Measurements from ENCODE around the gene ZNF672.
A peak's percentile ranks its signal among the peaks of the same experiment; 100 is the strongest.
"Not testable (repeated sequence)": the region's sequence is repeated elsewhere in the genome, so short reads cannot be mapped to it uniquely, and the experiment has no call there.

ZNF672 gene

GRCh38 chr1:248837781-248838356 lies at the start of gene ZNF672:
ZNF672 (plus strand) TSS chr1:248838224; CDS start chr1:248847275, 9,051 bp downstream.
- peak; percentile 99 for DNase-seq

- no peak for DNase-seq
Measured at GRCh38 chr1:248788327-248788726, 49.7 kb upstream of the ZNF672 start.

GRCh38 chr1:248789337-248789736 lies 48.7 kb upstream of the ZNF672 start:
- not testable (repeated sequence) for DNase-seq

- no peak for DNase-seq
Measured at GRCh38 chr1:248790456-248790855, 47.6 kb upstream of the ZNF672 start.

- DNase-seq, result no peak
Measured at GRCh38 chr1:248791010-248791409, 47.0 kb upstream of the ZNF672 start.

GRCh38 chr1:248792342-248792741 lies 45.7 kb upstream of the ZNF672 start:
- no peak for DNase-seq

- DNase-seq, result no peak
Measured at GRCh38 chr1:248793592-248793991, 44.4 kb upstream of the ZNF672 start.

GRCh38 chr1:248794663-248795062 lies 43.4 kb upstream of the ZNF672 start:
- not testable (repeated sequence) for DNase-seq

- no peak for DNase-seq
Measured at GRCh38 chr1:248798791-248799190, 39.2 kb upstream of the ZNF672 start.

- DNase-seq, result no peak
Measured at GRCh38 chr1:248800459-248800858, 37.6 kb upstream of the ZNF672 start.

GRCh38 chr1:248802454-248802853 lies 35.6 kb upstream of the ZNF672 start:
- DNase-seq, result no peak

- not testable (repeated sequence) for DNase-seq
Measured at GRCh38 chr1:248803501-248803900, 34.5 kb upstream of the ZNF672 start.

- no peak for DNase-seq
Measured at GRCh38 chr1:248804771-248805681, 33.0 kb upstream of the ZNF672 start.

GRCh38 chr1:248805876-248806275 lies 32.1 kb upstream of the ZNF672 start:
- no peak for DNase-seq

- peak; percentile 57 for DNase-seq
Measured at GRCh38 chr1:248807067-248807737, 30.8 kb upstream of the ZNF672 start.

- DNase-seq, result no peak
Measured at GRCh38 chr1:248808876-248809275, 29.1 kb upstream of the ZNF672 start.

- no peak for DNase-seq
Measured at GRCh38 chr1:248810000-248810726, 27.9 kb upstream of the ZNF672 start.

- DNase-seq, result no peak
Measured at GRCh38 chr1:248810727-248811513, 27.1 kb upstream of the ZNF672 start.

- no peak for DNase-seq
Measured at GRCh38 chr1:248811514-248812490, 26.2 kb upstream of the ZNF672 start.

- no peak for DNase-seq
Measured at GRCh38 chr1:248812736-248813425, 25.1 kb upstream of the ZNF672 start.

Measured in NCI-H1092 (cell line).